Measurements from ENCODE around the gene SLC34A2. TPM values are rescaled to one million over a fixed set of nuclear protein-coding genes. Genes with fewer than 3 reads are reported as not detected.

SLC34A2 gene
- polyA plus RNA-seq, 1 donor from 2014 or later: not detected

DNA sequence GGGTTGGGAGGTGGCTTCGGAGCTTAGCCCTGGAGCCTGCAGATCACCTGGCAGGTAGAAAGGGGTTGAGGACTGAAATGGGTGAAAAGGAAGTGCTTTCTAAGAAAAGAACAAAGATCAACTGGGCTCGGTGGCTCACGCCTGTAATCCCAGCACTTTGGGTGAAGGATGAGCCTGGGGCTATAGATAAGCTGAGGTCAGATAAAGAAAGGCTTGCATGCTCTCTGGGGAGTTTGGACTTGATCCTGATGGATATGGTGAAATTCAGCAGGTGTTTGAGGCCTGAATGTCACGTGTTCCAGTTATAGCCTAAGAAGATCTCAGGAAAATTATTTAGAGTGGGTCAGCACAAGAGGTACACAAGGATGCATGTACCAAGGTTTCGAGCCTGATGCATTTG lies 40.8 kb downstream of the SLC34A2 start:
- Histone ChIP-seq H4K20me1 (ENCODE audit: insufficient read depth) (no peaks in the 10 kb centered on the region), H3K9me2 (ENCODE audit: insufficient read depth, low read length) (no peaks in the 10 kb centered on the region), H3K4me3 (ENCODE audit: low read length) (no peak overlapping the region), H3K4me2 (ENCODE audit: low read length) (no peak overlapping the region), H3K36me3 (ENCODE audit: insufficient read depth, low read length) (no peaks in the 10 kb centered on the region), H3F3A (ENCODE audit: insufficient read depth, low read length, poor library complexity, severe bottlenecking) (no peaks in the 10 kb centered on the region), H3K9me3 (ENCODE audit: low read length) (no peaks in the 10 kb centered on the region), H3K27ac (ENCODE audit: low read length) (no peak overlapping the region), H3K79me2 (replicated peaks; ENCODE audit: insufficient read depth, low read length) (no peaks in the 10 kb centered on the region), H2AFZ (ENCODE audit: low read depth, low read length) (no peak overlapping the region), H3K27me3 (ENCODE audit: insufficient read depth, low read depth, low read length) (no peaks in the 10 kb centered on the region), H3K9ac (ENCODE audit: low read length) (no peak overlapping the region)
- TF ChIP-seq TAF1 (IDR thresholded peaks at IDR 0.05; ENCODE audit: low read depth): no peak
- TF ChIP-seq SMC3 (conservative IDR thresholded peaks at IDR 0.05; ENCODE audit: poor library complexity): no peak
- TF ChIP-seq EZH2 (IDR thresholded peaks at IDR 0.05; ENCODE audit: borderline replicate concordance, insufficient read depth, low read length, poor library complexity, severe bottlenecking): no peak
- TF ChIP-seq EP300 (conservative IDR thresholded peaks at IDR 0.05; ENCODE audit: poor library complexity, severe bottlenecking): no peak
- TF ChIP-seq CTCF (IDR thresholded peaks at IDR 0.05; ENCODE audit: poor library complexity, severe bottlenecking): no peak
- no peak for TF ChIP-seq RAD21 (conservative IDR thresholded peaks at IDR 0.05)
- TF ChIP-seq POLR2AphosphoS5 (IDR thresholded peaks at IDR 0.05): no peak
- TF ChIP-seq REST (IDR thresholded peaks at IDR 0.05; ENCODE audit: borderline replicate concordance): no peak
- no peak for TF ChIP-seq MXI1 (conservative IDR thresholded peaks at IDR 0.05; ENCODE audit: poor library complexity, severe bottlenecking)

GRCh38 chr4:25697516-25697915 lies 41.9 kb downstream of the SLC34A2 start:
- Histone ChIP-seq H3K4me3 (ENCODE audit: low read length) (no peak overlapping the region), H3K27ac (ENCODE audit: low read length) (no peak overlapping the region), H3K9ac (ENCODE audit: low read length) (no peak overlapping the region), H3K27me3 (ENCODE audit: insufficient read depth, low read depth, low read length) (no peaks in the 10 kb centered on the region), H3K4me2 (ENCODE audit: low read length) (no peak overlapping the region), H3K79me2 (replicated peaks; ENCODE audit: insufficient read depth, low read length) (no peaks in the 10 kb centered on the region), H3K9me2 (ENCODE audit: insufficient read depth, low read length) (no peaks in the 10 kb centered on the region), H2AFZ (ENCODE audit: low read depth, low read length) (no peak overlapping the region), H3K36me3 (ENCODE audit: insufficient read depth, low read length) (no peaks in the 10 kb centered on the region), H3F3A (ENCODE audit: insufficient read depth, low read length, poor library complexity, severe bottlenecking) (no peaks in the 10 kb centered on the region), H4K20me1 (ENCODE audit: insufficient read depth) (no peaks in the 10 kb centered on the region), H3K9me3 (ENCODE audit: low read length) (no peaks in the 10 kb centered on the region)
- TF ChIP-seq REST (IDR thresholded peaks at IDR 0.05; ENCODE audit: borderline replicate concordance): no peak
- no peak for TF ChIP-seq MXI1 (conservative IDR thresholded peaks at IDR 0.05; ENCODE audit: poor library complexity, severe bottlenecking)
- no peak for TF ChIP-seq SMC3 (conservative IDR thresholded peaks at IDR 0.05; ENCODE audit: poor library complexity)
- TF ChIP-seq POLR2AphosphoS5 (IDR thresholded peaks at IDR 0.05): no peak
- TF ChIP-seq RAD21 (conservative IDR thresholded peaks at IDR 0.05): no peak
- TF ChIP-seq EZH2 (IDR thresholded peaks at IDR 0.05; ENCODE audit: borderline replicate concordance, insufficient read depth, low read length, poor library complexity, severe bottlenecking): no peak
- no peak for TF ChIP-seq EP300 (conservative IDR thresholded peaks at IDR 0.05; ENCODE audit: poor library complexity, severe bottlenecking)
- TF ChIP-seq TAF1 (IDR thresholded peaks at IDR 0.05; ENCODE audit: low read depth): no peak
- TF ChIP-seq CTCF (IDR thresholded peaks at IDR 0.05; ENCODE audit: poor library complexity, severe bottlenecking): no peak
